HepG2 (cell line): ENCODE results near the gene MAP3K19. TPM values are rescaled to one million over a fixed set of nuclear protein-coding genes. Genes with fewer than 3 reads are reported as not detected.
A peak's percentile ranks its signal among the peaks of the same experiment; 100 is the strongest.

Experiments
- ATAC-seq: fragments of 200-7000 bp; cut with Tn5 transposase; 3 replicates; pipeline ENCODE4 v1.9.1; 2020; ENCODE audit warnings: mild to moderate bottlenecking, moderate library complexity
- BruUV-seq: library from RNA; stranded (reverse); fragments of 400-500 nt; replicated peaks from 2 replicates; lab custom pipeline; 2021; lab: Mats Ljungman, UMichigan
- CTCF ChIA-PET: fragments of 300-600 bp; formaldehyde crosslinking; extraction: SDS; loops from one replicate; lab custom pipeline; 2021; ENCODE audit warnings: low total read pairs, inconsistent platforms, low intra/inter-chr PET ratio; lab: Yijun Ruan, JAX
- POLR2A ChIA-PET: fragments of 350-600 bp; sonication (Branson Sonifier 250); formaldehyde crosslinking; loops from one replicate; lab custom pipeline; 2020; ENCODE audit warnings: antibody characterized with exemption, inconsistent platforms; lab: Yijun Ruan, JAX
- DNase-seq: peaks from one replicate; pipeline ENCODE4 v3.0.0-alpha.2; 2015; ENCODE audit warnings: low spot score
- FAIRE-seq: peaks from 3 replicates; lab custom pipeline; 2011; peaks lifted over from hg19 to GRCh38; lab: Jason Lieb, UNC
- H2AFZ ChIP-seq: one replicate; pipeline ENCODE4 v1.6.1; 2011; ENCODE audit warnings: low read length, inconsistent platforms
- H3K27ac ChIP-seq: fragments of 300-600 bp; 3 replicates; pipeline ENCODE4 v1.8.0; 2011; ENCODE audit warnings: mixed run types, mild to moderate bottlenecking, mixed read lengths, low read length, inconsistent platforms; ENCODE audit not compliant: insufficient read depth; ENCODE audit errors: extremely low read length
- H3K27me3 ChIP-seq, 2 experiments: fragments of 200-600 bp in 1 of 2; 2 replicates in 1 of 2; 3 replicates in 1 of 2; pipeline versions ENCODE4 v1.6.0 to v1.8.0; 2011; ENCODE audit warnings: low read length in 2 of 2, mild to moderate bottlenecking in 2 of 2, moderate library complexity in 2 of 2, inconsistent platforms in 1 of 2; ENCODE audit not compliant: insufficient read depth in 2 of 2, control insufficient read depth in 1 of 2
- H3K36me3 ChIP-seq, 2 experiments: fragments of 200-600 bp in 1 of 2; replicated peaks in 1 of 2; 2 replicates in 1 of 2; 3 replicates in 1 of 2; pipeline versions ENCODE4 v1.5.1 to v1.8.0; 2011; ENCODE audit warnings: low read length in 2 of 2, inconsistent platforms in 1 of 2; ENCODE audit not compliant: insufficient read depth in 2 of 2, control insufficient read depth in 1 of 2
- H3K4me1 ChIP-seq: 2 replicates; pipeline ENCODE4 v1.5.1; 2012; ENCODE audit warnings: low read length, inconsistent platforms; ENCODE audit not compliant: insufficient read depth
- H3K4me2 ChIP-seq: 2 replicates; pipeline ENCODE4 v1.6.0; 2011; ENCODE audit warnings: low read depth, low read length, inconsistent platforms
- H3K4me3 ChIP-seq, 3 experiments: fragments of 200-600 bp in 1 of 3; sonication (generic), shearing (Covaris generic) in 1 of 3; replicated peaks in 1 of 3; 2 replicates each; pipeline ENCODE4 v1.5.1; 2011 to 2016; ENCODE audit warnings: low read length in 3 of 3, inconsistent platforms in 2 of 3, low read depth in 2 of 3, mild to moderate bottlenecking in 2 of 3, control low read depth in 1 of 3, mixed read lengths in 1 of 3; ENCODE audit not compliant: insufficient read depth in 1 of 3
- H3K79me2 ChIP-seq: one replicate; pipeline ENCODE4 v1.6.1; 2011; ENCODE audit warnings: low read length, inconsistent platforms; ENCODE audit not compliant: insufficient read depth
- H3K9ac ChIP-seq: 2 replicates; pipeline ENCODE4 v1.6.0; 2011; ENCODE audit warnings: mild to moderate bottlenecking, low read depth, low read length, inconsistent platforms; ENCODE audit not compliant: insufficient read depth
- H3K9me3 ChIP-seq: 2 replicates; pipeline ENCODE4 v1.5.1; 2012; ENCODE audit warnings: mild to moderate bottlenecking, low read length
- H4K20me1 ChIP-seq: 2 replicates; pipeline ENCODE4 v1.6.0; 2011; ENCODE audit warnings: inconsistent platforms, mild to moderate bottlenecking, low read length, moderate library complexity; ENCODE audit not compliant: insufficient read depth
- ATF1 ChIP-seq: IDR thresholded peaks from 2 replicates; pipeline ENCODE4 v1.6.1; 2016; ENCODE audit warnings: mild to moderate bottlenecking, control low read depth
- CHD4 ChIP-seq: fragments of 200-600 bp; sonication (generic); IDR thresholded peaks from 2 replicates; pipeline ENCODE4 v1.7.0; 2017; ENCODE audit warnings: mild to moderate bottlenecking, low read length, borderline replicate concordance
- DMAP1 ChIP-seq: IDR thresholded peaks from 2 replicates; pipeline ENCODE4 v1.6.1; 2016
- FOSL2 ChIP-seq: sonication (generic); formaldehyde crosslinking; IDR thresholded peaks from 2 replicates; pipeline ENCODE4 v1.4.0; 2020; ENCODE audit warnings: missing genetic modification reagents
- HNRNPH1 ChIP-seq: fragments of 200-400 bp; formaldehyde crosslinking; optimal IDR thresholded peaks from 2 replicates; pipeline ENCODE3; 2017; ENCODE audit warnings: mild to moderate bottlenecking, low read depth, low read length
- HOXA9 ChIP-seq: sonication (generic); formaldehyde crosslinking; IDR thresholded peaks from 2 replicates; pipeline ENCODE4 v1.8.1; 2022; ENCODE audit warnings: missing genetic modification reagents, mild to moderate bottlenecking, moderate library complexity, borderline replicate concordance
- KDM2A ChIP-seq: sonication (generic); formaldehyde crosslinking; IDR thresholded peaks from 2 replicates; pipeline ENCODE4 v1.4.0; 2020; ENCODE audit warnings: low read depth, missing genetic modification reagents, borderline replicate concordance
- RXRB ChIP-seq: IDR thresholded peaks from 2 replicates; pipeline ENCODE4 v1.6.1; 2016; ENCODE audit warnings: borderline replicate concordance, missing genetic modification reagents, missing compliant biosample characterization
- TBX2 ChIP-seq: sonication (generic); formaldehyde crosslinking; IDR thresholded peaks from 2 replicates; pipeline ENCODE4 v1.5.0; 2020; ENCODE audit warnings: missing genetic modification reagents, mild to moderate bottlenecking, borderline replicate concordance
- TERF1 ChIP-seq: sonication (generic); formaldehyde crosslinking; IDR thresholded peaks from 2 replicates; pipeline ENCODE4 v1.8.0; 2022; ENCODE audit warnings: mild to moderate bottlenecking, missing genetic modification reagents, moderate library complexity
- ZNF44 ChIP-seq: sonication (generic); formaldehyde crosslinking; IDR thresholded peaks from 2 replicates; pipeline ENCODE4 v1.5.1; 2020; ENCODE audit warnings: mild to moderate bottlenecking, missing genetic modification reagents
- ZNF446 ChIP-seq: sonication (generic); formaldehyde crosslinking; IDR thresholded peaks from 2 replicates; pipeline ENCODE4 v1.5.0; 2020; ENCODE audit warnings: mild to moderate bottlenecking, missing genetic modification reagents
- ZNF451 ChIP-seq: sonication (generic); formaldehyde crosslinking; IDR thresholded peaks from 2 replicates; pipeline ENCODE4 v1.5.0; 2020; ENCODE audit warnings: mild to moderate bottlenecking, missing genetic modification reagents
- ZNF501 ChIP-seq: sonication (generic); formaldehyde crosslinking; IDR thresholded peaks from 2 replicates; pipeline ENCODE4 v1.5.1; 2020; ENCODE audit warnings: mild to moderate bottlenecking, moderate library complexity, missing genetic modification reagents
- ZNF563 ChIP-seq: sonication (generic); formaldehyde crosslinking; IDR thresholded peaks from 2 replicates; pipeline ENCODE4 v1.8.0; 2022; ENCODE audit warnings: mild to moderate bottlenecking, moderate library complexity, missing genetic modification reagents
- ZSCAN25 ChIP-seq: sonication (generic); formaldehyde crosslinking; IDR thresholded peaks from 2 replicates; pipeline ENCODE4 v1.8.0; 2022; ENCODE audit warnings: mild to moderate bottlenecking, missing genetic modification reagents
- whole genome bisulfite sequencing: methylation state at CpG from one replicate; pipeline ENCODE4 v1.1.6; 2017; ENCODE audit warnings: low lambda C conversion rate; 5-methylcytosine and 5-hydroxymethylcytosine counted together
- in situ Hi-C: cut with HindIII; loops from 2 replicates; pipeline ENCODE4 v1.10.0; 2017; ENCODE audit warnings: low pct_unique_long_range_greater_than_20kb; ENCODE audit not compliant: extremely low pct_ligation_motif_present
- intact Hi-C: fragments of 100-400 bp; cut with micrococcal nuclease; formaldehyde crosslinking; loops from one replicate; pipeline ENCODE4 v1.10.0; 2022; ENCODE audit not compliant: unreplicated experiment
- polyA plus RNA-seq, 8 experiments: library from polyadenylated mRNA; depleted of rRNA in 3 of 8; stranded (reverse) in 7 of 8; unstranded in 1 of 8; fragments of >200 nt; fragmentation: Illumina TruSeq in 4 of 8; extraction: Trizol in 4 of 8; gene quantifications; 2 replicates each; pipeline versions ENCODE4 v1.2.1 to v1.2.3, GENCODE V29; 2011 to 2016; ENCODE audit warnings: low read depth in 4 of 8, missing spikeins in 1 of 8, mixed read lengths in 1 of 8; ENCODE audit not compliant: insufficient read depth in 1 of 8
- total RNA-seq, 5 experiments: library from RNA; depleted of rRNA; stranded (reverse); fragments of >200 nt; fragmentation: Illumina TruSeq; extraction: Trizol; gene quantifications; 2 replicates each; pipeline ENCODE4 v1.2.3, GENCODE V29; 2016; ENCODE audit warnings: low read depth in 1 of 5
- TF ChIP-seq, protein P1 (sequence below): IDR thresholded peaks from 2 replicates; pipeline ENCODE4 v1.6.1; 2016; ENCODE audit warnings: mild to moderate bottlenecking, missing biosample characterization, missing genetic modification reagents
- TF ChIP-seq, protein P2 (sequence below): sonication (generic); formaldehyde crosslinking; IDR thresholded peaks from 2 replicates; pipeline ENCODE4 v1.5.1; 2020; ENCODE audit warnings: mild to moderate bottlenecking, moderate library complexity, missing genetic modification reagents
- TF ChIP-seq, protein P3 (sequence below): IDR thresholded peaks from 2 replicates; pipeline ENCODE4 v1.6.1; 2016; ENCODE audit warnings: missing compliant biosample characterization, missing genetic modification reagents, borderline replicate concordance

Gene MAP3K19
- total and polyA plus RNA-seq, 2 of the 13 experiments (the other 11 are each of a cell fraction or from before 2014, with no cell fraction given), result not detected

GRCh38 chr2:134918526-134919340, 128.5 kb downstream of the MAP3K19 start, which contains the start of gene CCNT2:
TSS of gene CCNT2 (plus strand) at chr2:134918822. CDS start at chr2:134918855, 33 bp downstream.
- Histone ChIP-seq H3K9me3 (no peaks in the 10 kb centered on the region), H3K9ac (peak within 1 kb of the TSS; percentile 99), H3K27ac (peak within 1 kb of the TSS; percentile 99), H3K79me2 (peaks cover 53% of the 10 kb centered on the region), H4K20me1 (peaks cover 42% of the 10 kb centered on the region), H3K27me3 (no peaks in the 10 kb centered on the region; a peak in 1 of 5 replicates), H3K36me3 (peaks cover 2% of the 10 kb centered on the region in 2 experiments; a peak in 2 of 5 replicates), H2AFZ (peak within 1 kb of the TSS; percentile 31), H3K4me3 (peak within 1 kb of the TSS; percentile 77 to 100 (median 96)), H3K4me1 (peaks cover 41% of the 10 kb centered on the region), H3K4me2 (peak within 1 kb of the TSS; percentile 89)
- ATAC-seq (peak; percentile 88), DNase-seq (peak; percentile 99), FAIRE-seq (peak; percentile 56)
- intact Hi-C loops, result loop anchor here (5.0 to 10.0 kb wide), 4 partner anchors 136 to 804 kb away; partner anchors contain the start of genes R3HDM1, RAB3GAP1 and ZRANB3
- WGBS, result under 1% methylated on average over 62 of the region's 83 CpGs
- ChIA-PET POLR2A (interaction anchor here (0.5 to 2.7 kb wide), 9 partner anchors 8 to 822 kb away, joined by 3 to 15 read pairs (median 6); partner anchors contain the start of genes R3HDM1, RAB3GAP1 and ZRANB3), CTCF (no interaction called here)
- BruUV-seq, result TSS peak; percentile 68
- in situ Hi-C loops, result no loop called here
- no peak for TF ChIP-seq TERF1 (CRISPR knock-in tag)
- TF ChIP-seq TBX2 (CRISPR knock-in tag), result peak; percentile 98
- TF ChIP-seq HOXA9 (CRISPR knock-in tag), result peak; percentile 61; the same call in 1 of the 2 replicates
- TF ChIP-seq RXRB (CRISPR knock-in tag), result peak; percentile 67
- peak; percentile 70 for TF ChIP-seq KDM2A (CRISPR knock-in tag)
- peak; percentile 21; the same call in 1 of the 2 replicates for TF ChIP-seq ZNF451
- no peak for TF ChIP-seq CHD4
- TF ChIP-seq, protein P1, sequence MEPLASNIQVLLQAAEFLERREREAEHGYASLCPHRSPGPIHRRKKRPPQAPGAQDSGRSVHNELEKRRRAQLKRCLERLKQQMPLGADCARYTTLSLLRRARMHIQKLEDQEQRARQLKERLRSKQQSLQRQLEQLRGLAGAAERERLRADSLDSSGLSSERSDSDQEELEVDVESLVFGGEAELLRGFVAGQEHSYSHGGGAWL (CRISPR knock-in tag), result peak; percentile 80
- 0 out of 2 replicates have a peak, but pooled peaks have one; percentile 58 for TF ChIP-seq ZNF446
- peak; percentile 92 for TF ChIP-seq DMAP1
- peak; percentile 92 for TF ChIP-seq ZNF501 (CRISPR knock-in tag)
- TF ChIP-seq HNRNPH1, result no peak
- TF ChIP-seq, protein P2, sequence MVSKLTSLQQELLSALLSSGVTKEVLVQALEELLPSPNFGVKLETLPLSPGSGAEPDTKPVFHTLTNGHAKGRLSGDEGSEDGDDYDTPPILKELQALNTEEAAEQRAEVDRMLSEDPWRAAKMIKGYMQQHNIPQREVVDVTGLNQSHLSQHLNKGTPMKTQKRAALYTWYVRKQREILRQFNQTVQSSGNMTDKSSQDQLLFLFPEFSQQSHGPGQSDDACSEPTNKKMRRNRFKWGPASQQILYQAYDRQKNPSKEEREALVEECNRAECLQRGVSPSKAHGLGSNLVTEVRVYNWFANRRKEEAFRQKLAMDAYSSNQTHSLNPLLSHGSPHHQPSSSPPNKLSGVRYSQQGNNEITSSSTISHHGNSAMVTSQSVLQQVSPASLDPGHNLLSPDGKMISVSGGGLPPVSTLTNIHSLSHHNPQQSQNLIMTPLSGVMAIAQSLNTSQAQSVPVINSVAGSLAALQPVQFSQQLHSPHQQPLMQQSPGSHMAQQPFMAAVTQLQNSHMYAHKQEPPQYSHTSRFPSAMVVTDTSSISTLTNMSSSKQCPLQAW, result peak; percentile 99
- TF ChIP-seq FOSL2 (CRISPR knock-in tag), result peak; percentile 18; the same call in 1 of the 2 replicates
- peak; percentile 18; the same call in 1 of the 2 replicates for TF ChIP-seq ZNF44 (CRISPR knock-in tag)
- TF ChIP-seq ATF1 (CRISPR knock-in tag), result peak; percentile 97
- TF ChIP-seq, protein P3, sequence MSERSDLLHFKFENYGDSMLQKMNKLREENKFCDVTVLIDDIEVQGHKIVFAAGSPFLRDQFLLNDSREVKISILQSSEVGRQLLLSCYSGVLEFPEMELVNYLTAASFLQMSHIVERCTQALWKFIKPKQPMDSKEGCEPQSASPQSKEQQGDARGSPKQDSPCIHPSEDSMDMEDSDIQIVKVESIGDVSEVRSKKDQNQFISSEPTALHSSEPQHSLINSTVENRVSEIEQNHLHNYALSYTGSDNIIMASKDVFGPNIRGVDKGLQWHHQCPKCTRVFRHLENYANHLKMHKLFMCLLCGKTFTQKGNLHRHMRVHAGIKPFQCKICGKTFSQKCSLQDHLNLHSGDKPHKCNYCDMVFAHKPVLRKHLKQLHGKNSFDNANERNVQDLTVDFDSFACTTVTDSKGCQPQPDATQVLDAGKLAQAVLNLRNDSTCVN (CRISPR knock-in tag), result no peak
- peak; percentile 68; the same call in 1 of the 2 replicates for TF ChIP-seq ZNF563 (CRISPR knock-in tag)
- peak; percentile 98 for TF ChIP-seq ZSCAN25
